T follicular helper cell (primary cell): ENCODE results near the gene PDCD6IP.
"Not testable (repeated sequence)": the region's sequence is repeated elsewhere in the genome, so short reads cannot be mapped to it uniquely, and the experiment has no call there.

Experiments used
- DNase-seq: peaks from one replicate; pipeline ENCODE4 v3.0.0-alpha.2; 2020; ENCODE audit warnings: low read depth
- total RNA-seq, 2 experiments: gene quantifications; one replicate each; lab custom pipeline; 2026; lab: John Stamatoyannopoulos, UW

PDCD6IP gene, protein sequence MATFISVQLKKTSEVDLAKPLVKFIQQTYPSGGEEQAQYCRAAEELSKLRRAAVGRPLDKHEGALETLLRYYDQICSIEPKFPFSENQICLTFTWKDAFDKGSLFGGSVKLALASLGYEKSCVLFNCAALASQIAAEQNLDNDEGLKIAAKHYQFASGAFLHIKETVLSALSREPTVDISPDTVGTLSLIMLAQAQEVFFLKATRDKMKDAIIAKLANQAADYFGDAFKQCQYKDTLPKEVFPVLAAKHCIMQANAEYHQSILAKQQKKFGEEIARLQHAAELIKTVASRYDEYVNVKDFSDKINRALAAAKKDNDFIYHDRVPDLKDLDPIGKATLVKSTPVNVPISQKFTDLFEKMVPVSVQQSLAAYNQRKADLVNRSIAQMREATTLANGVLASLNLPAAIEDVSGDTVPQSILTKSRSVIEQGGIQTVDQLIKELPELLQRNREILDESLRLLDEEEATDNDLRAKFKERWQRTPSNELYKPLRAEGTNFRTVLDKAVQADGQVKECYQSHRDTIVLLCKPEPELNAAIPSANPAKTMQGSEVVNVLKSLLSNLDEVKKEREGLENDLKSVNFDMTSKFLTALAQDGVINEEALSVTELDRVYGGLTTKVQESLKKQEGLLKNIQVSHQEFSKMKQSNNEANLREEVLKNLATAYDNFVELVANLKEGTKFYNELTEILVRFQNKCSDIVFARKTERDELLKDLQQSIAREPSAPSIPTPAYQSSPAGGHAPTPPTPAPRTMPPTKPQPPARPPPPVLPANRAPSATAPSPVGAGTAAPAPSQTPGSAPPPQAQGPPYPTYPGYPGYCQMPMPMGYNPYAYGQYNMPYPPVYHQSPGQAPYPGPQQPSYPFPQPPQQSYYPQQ
- total RNA-seq: 154 to 170 reads per million in 2 experiments

- peak; percentile 78 for DNase-seq
Observed at GRCh38 chr3:33798418-33799201, at the start of gene PDCD6IP. TSS of gene PDCD6IP (plus strand) at chr3:33798630. CDS start at chr3:33798729, 99 bp downstream.

- DNase-seq: no peak
Observed at GRCh38 chr3:33749546-33750210, 48.8 kb upstream of the PDCD6IP start.

- no peak for DNase-seq
Observed at GRCh38 chr3:33750211-33750548, 48.2 kb upstream of the PDCD6IP start.

- DNase-seq: no peak
Observed at GRCh38 chr3:33751336-33751735, 47.1 kb upstream of the PDCD6IP start.

DNA sequence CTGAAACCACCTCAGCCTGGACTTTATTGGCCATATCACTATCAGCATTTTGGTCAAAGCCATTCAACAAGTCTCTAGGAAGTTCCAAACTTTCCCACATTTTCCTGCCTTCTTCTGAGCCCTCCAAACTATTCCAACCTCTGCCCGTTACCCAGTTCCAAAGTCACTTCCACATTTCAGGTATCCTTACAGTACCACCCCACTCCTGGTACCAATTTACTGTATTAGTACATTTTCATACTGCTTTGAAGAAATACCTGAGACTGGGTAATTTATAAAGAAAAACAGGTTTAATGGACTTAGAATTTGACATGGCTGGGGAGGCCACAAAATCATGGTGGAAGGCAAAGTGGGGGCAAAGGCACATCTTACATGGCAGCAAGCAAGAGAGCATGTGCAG is 44.0 kb upstream of the PDCD6IP start:
- DNase-seq: not testable (repeated sequence)

DNA sequence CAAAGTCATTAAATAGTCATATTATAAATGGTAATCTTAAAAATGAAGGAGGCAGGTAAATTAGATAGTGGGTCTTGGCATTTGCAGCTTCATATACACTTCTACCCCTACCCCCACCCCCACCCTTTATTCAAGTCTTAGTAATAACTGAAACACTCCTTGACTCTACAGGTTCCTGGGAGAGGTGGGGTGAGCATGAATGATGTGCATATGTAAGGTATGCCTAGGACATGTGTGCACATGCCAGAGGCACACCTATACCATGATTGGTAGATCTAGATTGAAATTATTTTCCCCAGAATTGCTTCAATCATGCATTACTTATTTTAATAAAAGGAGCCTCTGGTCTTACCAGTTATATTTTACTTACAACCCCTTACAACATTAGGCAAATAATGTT is 40.1 kb upstream of the PDCD6IP start:
- DNase-seq: no peak

DNA sequence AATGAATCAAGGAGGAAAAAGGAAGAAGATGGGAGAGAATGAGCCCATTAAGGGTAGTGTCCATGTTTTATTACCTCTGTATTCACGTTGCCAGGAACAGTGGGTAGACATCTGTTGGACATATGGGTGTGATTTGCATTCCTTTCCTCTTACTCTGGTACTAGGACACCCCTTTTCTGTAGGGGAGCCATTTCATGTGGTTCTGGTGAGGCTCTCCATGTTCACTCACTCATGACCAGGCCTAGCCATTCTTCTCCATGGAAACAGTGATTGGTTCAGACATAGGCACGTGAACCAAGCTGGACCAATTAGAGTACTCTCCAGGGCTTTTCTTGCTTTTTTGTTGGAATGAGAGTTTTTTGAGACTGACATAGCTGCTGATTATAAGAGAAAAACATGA is 39.6 kb upstream of the PDCD6IP start:
- no peak for DNase-seq

DNA sequence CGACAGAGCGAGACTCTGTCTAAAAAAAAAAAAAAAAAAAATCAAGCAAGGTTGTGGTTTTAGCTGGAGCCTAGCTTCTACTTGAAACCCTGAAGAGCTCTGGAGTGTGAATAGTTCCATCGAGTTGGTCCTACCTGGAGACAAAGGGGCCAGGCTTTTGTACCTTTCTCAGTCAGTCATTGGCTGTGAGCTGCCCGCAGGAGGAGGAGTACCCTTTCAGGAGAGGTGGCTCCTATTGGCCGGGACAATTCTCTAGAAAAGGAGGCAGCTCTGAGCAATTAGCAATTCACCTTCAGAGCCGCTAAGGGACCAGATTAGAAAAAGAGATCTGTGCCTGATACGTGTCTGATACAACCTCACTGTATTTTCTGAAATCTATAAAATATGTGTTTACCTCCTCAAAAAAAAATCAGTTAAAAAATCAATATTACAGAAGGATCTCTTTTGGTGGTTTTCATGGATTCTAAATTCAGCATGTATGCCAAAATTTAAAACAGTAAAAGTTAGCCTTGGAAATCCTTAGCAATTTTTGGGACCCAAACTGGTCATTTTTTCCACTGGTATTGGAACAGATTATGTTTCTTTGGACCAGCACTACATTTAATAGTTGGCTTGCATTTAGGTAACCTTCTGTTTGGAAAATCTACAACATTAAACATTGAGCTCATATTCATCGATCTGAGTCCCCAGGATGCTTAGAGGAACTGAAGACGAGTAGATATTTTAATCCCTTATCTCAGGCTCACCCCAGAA is 29.7 kb upstream of the PDCD6IP start:
- no peak for DNase-seq

GRCh38 chr3:33773637-33774036 is 24.8 kb upstream of the PDCD6IP start:
- no peak for DNase-seq

DNA sequence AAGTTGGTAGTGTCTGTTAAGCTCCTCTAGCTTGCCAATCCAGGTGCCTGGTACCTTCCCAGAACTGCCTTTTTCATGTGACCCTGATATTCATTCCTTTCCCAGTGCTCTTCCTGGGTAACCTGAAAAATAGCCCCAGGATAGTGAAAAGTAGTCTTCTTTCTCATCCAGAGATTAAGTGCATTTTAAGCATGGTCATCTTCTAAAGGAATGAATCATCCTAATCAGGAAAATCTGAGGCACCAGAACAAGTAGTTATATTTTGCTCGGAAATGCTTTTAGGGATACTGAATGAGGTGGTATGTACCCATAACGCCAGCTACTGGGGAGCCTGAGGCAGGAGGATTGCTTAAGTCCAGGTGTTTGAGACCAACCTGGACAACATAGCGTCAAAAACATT is 23.1 kb upstream of the PDCD6IP start:
- DNase-seq: no peak

- no peak for DNase-seq
Observed at GRCh38 chr3:33777996-33778395, 20.4 kb upstream of the PDCD6IP start.

- DNase-seq: no peak
Observed at GRCh38 chr3:33779751-33780150, 18.7 kb upstream of the PDCD6IP start.

GRCh38 chr3:33781413-33781812 is 17.0 kb upstream of the PDCD6IP start:
- not testable (repeated sequence) for DNase-seq

GRCh38 chr3:33786565-33787327 is 11.7 kb upstream of the PDCD6IP start:
- DNase-seq: no peak

DNA sequence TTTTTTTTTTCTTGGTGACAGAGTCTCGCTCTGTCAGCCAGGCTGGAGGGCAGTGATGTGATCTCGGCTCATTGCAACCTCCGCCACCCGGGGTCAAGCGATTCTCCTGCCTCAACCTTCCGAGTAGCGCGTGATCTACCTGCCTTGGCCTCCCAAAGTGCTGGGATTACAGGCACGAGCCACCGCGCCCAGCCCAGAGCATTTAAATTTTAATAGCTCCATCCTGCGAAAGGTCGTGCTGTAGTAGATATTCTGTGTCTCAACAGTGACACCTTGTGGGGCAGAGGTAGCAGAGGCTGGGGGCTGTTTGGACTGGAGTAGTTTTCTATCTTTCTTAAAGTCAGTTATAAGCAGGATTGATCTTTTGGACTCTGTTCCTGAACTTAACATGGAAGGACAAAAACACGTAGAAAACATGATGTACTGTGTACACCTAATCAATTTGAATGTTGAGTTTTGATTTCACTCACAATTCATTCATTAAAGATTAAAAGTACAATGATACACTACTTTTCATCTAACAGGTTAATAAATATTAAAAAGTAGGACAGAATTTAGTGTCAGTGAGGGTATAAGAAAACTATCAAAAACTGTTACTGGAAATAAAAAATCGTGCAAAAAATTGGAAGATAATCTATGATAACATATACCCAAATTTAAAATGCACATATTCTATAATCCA is 11.0 kb upstream of the PDCD6IP start:
- DNase-seq: peak; percentile 37

- DNase-seq: no peak
Observed at GRCh38 chr3:33789183-33789954, 9.1 kb upstream of the PDCD6IP start.

DNA sequence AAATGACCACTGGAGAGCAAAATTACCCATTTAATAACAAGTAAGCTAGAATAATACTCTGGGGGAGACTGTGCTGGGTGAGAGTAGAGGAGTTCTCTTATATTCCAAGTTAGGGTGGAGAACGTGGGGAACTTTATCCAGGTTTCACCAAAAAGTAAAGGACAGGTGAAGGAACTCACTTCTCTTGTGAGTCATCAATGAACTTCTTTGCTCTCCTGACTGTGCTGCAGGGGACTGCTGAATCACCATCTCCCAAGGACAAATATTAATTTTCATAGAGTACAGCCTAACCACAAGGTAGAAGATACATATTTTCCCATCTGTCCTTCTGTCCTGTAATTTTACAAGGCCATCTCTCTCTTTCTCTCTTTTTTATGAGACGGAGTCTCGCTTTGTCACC is 8.3 kb upstream of the PDCD6IP start:
- DNase-seq: no peak

GRCh38 chr3:33791477-33792166 is 6.8 kb upstream of the PDCD6IP start:
- DNase-seq: no peak
